GM19324 (cell line): ENCODE measurements around the gene PTX4.
"Not testable (repeated sequence)": the region's sequence is repeated elsewhere in the genome, so short reads cannot be mapped to it uniquely, and the experiment has no call there.

Experiments
- ATAC-seq: cut with Tn5 transposase; IDR thresholded peaks from one replicate; pipeline ENCODE4 v1.9.1; 2021; ENCODE audit warnings: mild to moderate bottlenecking, moderate library complexity; ENCODE audit not compliant: unreplicated experiment, low FRiP score

Gene PTX4

DNA sequence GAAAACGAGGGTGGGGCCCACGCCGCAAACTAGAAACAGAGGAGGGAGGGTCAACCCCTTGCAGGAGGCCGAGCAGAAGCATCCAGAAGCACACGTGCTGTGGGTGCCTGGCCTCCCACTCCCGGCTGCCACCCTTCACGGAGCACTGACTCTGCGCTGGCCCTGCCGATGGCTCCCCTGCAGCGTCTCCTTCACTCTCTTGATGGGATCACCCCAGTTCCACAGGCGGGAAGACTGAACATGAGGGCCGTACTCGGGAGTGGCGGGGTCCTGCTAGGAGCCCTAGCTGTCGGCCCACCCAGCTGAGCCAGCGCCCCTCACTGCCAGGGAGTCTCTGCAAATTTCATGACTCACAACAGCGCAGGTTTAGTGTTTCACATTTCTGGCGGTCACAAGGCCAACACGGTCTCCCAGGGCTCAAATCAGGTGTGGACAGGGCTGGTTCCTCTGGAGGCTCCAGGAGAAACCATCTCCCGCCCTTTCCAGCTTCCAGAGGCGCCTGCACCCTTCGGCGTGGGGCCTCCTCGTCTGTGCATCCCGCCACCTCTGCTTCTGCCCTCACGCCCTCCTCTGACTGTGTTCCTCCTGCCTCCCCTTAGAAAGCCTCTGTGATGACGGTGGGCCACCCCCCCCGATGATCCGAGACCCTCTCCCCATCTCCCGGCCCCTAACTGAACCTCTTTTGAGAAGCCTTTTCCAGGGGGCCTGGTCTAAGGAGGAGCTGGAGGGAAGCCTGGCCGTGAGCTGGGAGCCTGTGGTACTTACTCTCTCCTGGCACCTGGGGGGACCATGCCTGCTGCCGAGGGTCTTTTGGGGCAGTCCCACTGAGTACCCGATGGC is 2.0 kb downstream of the PTX4 start:
- no peak for ATAC-seq

GRCh38 chr16:1485847-1486496 is 2.8 kb downstream of the PTX4 start:
- no peak for ATAC-seq

DNA sequence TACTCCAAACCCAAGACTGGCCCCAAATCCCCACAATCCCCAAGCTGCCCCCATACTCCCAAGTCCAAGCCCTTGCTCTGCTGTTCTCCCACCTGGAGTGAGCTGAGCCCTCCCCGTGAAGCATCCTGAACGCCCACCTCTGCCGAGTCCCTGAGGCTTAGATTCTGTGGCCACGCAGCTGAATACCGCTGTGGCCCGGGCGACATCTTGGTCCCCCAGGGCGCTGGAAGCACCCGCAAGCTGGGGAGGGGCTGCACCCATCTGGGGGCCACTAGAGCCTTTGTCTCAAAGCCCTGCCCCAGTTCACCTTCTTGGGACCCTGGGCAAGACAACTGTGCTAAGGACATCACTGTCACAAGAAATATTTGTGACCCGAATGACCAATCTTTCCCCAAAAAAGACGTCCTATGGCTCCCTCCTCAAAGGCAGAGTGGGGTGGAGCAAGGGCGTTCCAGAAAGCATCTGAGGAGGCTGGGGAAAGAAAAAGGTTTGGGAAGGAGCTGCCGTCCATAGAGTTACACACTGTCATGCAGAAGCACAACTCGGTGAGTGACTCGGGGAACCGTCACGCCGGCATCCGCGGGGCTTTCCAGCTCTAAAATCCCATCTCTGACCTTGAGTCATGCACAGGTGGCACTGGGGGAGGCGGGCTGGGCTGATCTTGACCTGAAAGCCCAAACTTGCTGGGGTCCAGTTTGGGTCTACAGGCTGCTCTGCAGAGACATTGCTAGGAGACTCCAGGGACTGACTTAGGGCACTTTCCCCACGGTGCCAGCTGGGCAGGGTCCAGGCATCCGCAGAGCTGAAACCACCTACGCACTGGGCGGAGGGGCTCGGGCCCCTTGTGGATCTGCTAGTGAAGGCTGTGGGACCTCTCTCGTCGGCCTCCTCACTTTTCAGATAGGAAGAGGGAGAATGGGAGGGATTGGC is 6.6 kb downstream of the PTX4 start:
- no peak for ATAC-seq

- ATAC-seq: not testable (repeated sequence)
Observed at GRCh38 chr16:1478937-1479336, 9.8 kb downstream of the PTX4 start.

DNA sequence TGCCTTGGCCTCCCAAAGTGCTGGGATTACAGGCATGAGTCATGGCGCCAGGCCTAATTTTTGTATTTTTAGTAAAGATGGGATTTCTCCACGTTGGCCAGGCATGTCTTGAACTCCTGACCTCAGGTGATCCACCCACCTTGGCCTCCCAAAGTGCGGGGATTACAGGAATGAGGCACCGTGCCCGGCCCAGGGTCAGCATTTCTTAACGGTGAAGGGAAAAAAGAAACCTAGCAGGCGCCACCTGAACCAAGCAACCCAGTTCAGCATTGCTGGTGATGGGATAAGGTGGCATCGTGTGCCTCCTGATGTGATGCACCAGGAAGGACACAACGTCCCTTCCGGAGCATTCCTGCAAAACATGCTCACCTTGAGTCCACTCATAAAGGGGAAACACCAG is 11.7 kb downstream of the PTX4 start:
- no peak for ATAC-seq

- no peak for ATAC-seq
Observed at GRCh38 chr16:1475552-1476114, 13.1 kb downstream of the PTX4 start.

- ATAC-seq: peak; percentile 92
Observed at GRCh38 chr16:1474796-1475551, 13.8 kb downstream of the PTX4 start, which contains the start of gene CLCN7. CLCN7 (minus strand) TSS chr16:1475028; CDS start chr16:1474974, 54 bp downstream.

DNA sequence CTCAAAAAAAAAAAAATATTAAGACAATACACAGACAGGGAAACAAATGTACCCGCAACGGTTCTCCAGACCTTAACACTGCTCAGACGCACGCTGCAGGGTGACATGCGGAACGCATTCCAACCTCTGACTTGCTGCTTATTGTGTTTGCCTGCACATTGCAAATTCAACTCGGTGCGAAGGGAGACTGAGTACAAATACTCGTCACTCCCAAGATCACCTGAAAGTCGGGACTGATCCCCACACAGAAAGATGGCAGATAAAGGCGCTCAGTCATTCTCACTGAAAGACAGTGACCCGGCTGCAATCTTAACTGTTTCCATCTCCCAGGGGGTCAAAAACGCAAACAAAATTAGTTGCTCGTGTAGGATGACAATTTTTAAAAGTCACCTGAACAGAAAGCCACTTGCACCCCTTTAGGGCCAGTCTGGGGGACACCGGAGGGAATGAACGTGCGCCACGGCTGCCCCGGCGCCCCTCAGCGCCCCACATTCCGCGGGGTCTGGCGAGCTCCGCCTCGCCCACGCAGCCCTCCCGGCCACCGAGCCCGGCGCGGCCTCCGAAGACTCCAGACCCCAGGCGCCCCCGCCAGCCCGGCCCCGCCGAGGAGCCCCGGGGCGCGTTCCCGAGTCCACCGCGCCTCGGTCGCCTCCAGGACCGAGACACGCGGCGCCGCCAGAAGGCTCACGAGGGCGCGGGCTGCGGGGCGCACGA is 14.5 kb downstream of the PTX4 start:
- ATAC-seq: peak; percentile 15

DNA sequence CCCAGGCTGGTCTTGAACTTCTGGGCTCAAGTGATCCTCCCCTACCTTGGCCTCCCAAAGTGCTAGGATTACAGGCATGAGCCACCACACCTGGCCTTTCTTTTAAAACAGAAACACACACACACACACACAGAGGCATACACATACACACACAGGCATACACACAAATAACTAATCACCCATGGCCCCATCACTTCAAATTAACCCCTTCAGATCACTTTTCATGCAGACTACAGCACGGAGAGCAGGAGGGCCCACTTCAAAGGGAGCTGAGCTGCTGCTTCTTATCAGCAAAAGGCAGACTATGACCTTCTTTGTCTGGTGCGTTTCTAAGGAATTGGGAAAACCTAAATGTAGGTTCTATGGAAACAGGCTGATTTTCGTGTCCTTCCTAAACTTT is 15.8 kb downstream of the PTX4 start:
- ATAC-seq: no peak

DNA sequence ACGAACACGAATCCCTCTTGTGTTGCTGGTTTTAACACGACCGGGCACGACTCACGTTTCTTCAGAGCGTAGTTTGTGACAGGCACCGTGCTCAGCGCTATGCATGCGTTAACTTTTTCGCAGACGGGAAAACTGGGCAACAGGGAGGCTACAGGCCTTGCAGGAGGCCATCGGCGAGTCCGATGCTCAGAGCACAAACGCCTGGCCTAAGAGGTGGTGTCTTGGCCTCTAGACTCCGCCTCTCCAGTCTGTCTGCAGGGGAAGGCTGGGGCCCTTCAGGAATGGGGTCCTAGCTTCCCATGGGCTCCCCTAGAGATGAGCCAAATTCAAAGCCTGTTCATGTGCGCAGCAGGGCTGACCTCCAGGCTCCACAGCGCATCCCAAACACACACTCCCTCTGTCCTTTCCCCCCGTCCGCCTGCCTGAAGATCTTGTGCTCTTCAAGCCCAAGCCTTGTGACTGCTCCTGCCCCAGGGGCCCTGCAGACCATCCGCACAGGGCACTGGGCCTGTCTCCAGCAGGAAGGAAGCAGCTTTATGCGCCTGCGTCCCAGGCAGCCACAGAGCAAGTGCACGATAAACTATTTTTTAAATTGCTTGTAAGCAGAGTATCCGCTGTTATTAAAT is 17.1 kb downstream of the PTX4 start:
- ATAC-seq: no peak

GRCh38 chr16:1470481-1471251 is 18.1 kb downstream of the PTX4 start:
- no peak for ATAC-seq

DNA sequence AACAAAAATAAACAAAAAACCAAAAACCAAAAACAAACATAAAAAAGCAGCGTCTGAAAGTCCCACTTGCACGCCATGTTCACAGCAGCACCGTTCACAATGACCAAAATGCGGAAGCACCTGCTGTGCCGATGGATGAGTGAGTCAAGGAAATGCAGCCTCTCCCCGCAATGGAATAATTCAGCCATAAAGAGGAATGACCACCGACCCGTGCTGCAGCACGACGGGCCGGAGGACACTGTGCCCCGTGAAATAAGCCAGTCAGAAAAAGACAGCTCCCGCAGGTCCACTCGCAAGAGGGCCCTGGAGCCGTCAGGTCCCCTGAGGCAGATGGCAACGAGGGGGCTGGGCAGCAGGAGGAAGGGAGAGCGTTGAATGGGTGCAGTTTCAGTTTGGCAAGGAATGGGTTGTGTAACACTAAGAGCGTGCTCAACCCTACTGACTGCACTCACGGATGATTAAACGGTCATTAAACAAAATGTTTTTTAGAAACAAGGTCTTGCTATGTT is 19.0 kb downstream of the PTX4 start:
- no peak for ATAC-seq

DNA sequence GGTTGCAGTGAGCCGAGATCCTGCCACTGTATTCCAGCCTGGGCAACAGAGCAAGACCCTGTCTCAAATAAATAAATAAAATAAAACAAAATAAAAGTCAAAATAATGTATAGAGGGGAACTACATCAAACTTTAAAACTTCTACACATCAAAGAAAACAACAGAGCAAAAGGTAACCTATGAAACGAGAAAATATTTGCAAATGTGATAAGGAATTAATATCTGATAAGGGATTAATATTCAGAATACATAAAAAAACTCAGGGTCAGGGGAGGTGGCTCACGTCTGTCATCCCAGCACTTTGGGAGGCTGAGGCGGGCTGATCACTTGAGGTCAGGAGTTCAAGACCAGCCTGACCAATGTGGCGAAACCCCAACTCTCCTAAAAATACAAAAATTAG is 19.6 kb downstream of the PTX4 start:
- not testable (repeated sequence) for ATAC-seq

GRCh38 chr16:1468426-1468810 is 20.3 kb downstream of the PTX4 start:
- no peak for ATAC-seq

DNA sequence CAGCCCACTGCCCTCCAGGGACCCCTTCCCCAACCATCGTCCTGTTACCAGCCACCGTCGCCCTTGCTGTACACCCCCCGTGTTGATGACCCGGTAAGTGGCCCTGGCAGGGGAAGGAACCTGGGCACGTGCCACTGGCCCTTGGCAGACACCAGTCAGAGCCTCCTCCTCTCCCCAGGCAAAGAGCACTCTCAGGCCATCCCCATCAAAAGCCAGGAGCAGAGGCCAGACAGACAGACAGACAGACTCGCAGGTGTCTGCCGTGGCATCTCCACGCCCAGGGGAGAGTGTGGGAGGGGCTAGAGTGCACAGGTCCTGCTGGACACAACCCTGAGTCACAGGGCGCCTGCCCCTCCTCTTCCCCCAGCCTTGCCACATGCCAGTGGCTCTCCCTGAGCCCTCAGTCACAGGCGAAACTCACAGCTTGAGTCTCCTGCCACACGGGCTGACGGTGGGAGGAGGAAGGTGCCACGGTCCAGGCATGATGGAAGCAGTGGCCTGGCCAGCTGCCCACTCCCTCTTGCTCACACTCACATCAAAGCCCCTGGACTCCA is 21.7 kb downstream of the PTX4 start:
- ATAC-seq: no peak

DNA sequence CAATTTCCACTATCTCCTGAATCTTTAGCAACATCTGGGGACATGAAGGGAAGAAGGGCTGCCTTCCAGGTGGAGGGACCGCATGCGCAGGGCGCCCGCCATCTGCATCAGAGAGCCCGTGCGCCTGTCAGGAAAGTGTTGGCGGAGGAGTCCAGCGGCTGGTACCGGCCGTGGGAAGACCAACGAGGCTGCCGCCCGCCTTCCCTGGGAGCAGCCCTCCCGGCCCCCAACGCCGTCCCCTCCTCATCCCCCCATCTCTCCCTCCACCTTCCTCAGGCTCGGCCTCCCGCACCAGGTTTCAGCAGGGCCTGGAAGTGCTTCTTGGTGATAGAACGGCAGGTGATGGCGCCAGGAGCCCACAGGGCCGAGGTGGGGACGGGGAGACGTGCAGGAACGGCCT is 22.7 kb downstream of the PTX4 start:
- no peak for ATAC-seq

- no peak for ATAC-seq
Observed at GRCh38 chr16:1465567-1465915, 23.2 kb downstream of the PTX4 start.
